ENCODE data around the gene COX4I1.

COX4I1 gene

GRCh38 chr16:85755929-85756768, 43.3 kb upstream of the COX4I1 start:
- peaks cover 25% of the 10 kb centered on the region for H3K4me1 ChIP-seq (ENCODE audit: control insufficient read depth, insufficient read depth, low read length)
- H3K27ac ChIP-seq (ENCODE audit: low read length): no peak overlapping the region
- H3K9me3 ChIP-seq (ENCODE audit: control insufficient read depth in 2 of 2, low read length in 2 of 2): no peaks in the 10 kb centered on the region
- H3K27me3 ChIP-seq (ENCODE audit: control insufficient read depth in 1 of 2, insufficient read depth in 2 of 2, low read length in 2 of 2): peaks cover 0 to 3% of the 10 kb centered on the region in 2 donors
- no peaks in the 10 kb centered on the region for H3K36me3 ChIP-seq (ENCODE audit: control insufficient read depth in 2 of 2, insufficient read depth in 2 of 2, low read length in 2 of 2)
- H3K4me3 ChIP-seq (ENCODE audit: low read length in 2 of 2): no peak overlapping the region
- no peak overlapping the region for H3K9ac ChIP-seq (ENCODE audit: low read length in 2 of 2)

GRCh38 chr16:85757341-85757822, 42.1 kb upstream of the COX4I1 start:
- no peak overlapping the region for H3K27ac ChIP-seq (ENCODE audit: low read length)
- H3K27me3 ChIP-seq (ENCODE audit: control insufficient read depth in 1 of 2, insufficient read depth in 2 of 2, low read length in 2 of 2): no peaks in the 10 kb centered on the region
- no peak overlapping the region for H3K9ac ChIP-seq (ENCODE audit: low read length in 2 of 2)
- no peaks in the 10 kb centered on the region for H3K36me3 ChIP-seq (ENCODE audit: control insufficient read depth in 2 of 2, insufficient read depth in 2 of 2, low read length in 2 of 2)
- H3K9me3 ChIP-seq (ENCODE audit: control insufficient read depth in 2 of 2, low read length in 2 of 2): no peaks in the 10 kb centered on the region
- no peak overlapping the region for H3K4me3 ChIP-seq (ENCODE audit: low read length in 2 of 2)
- H3K4me1 ChIP-seq (ENCODE audit: control insufficient read depth, insufficient read depth, low read length): peaks cover 14% of the 10 kb centered on the region

- Histone ChIP-seq H3K4me1 (ENCODE audit: control insufficient read depth, insufficient read depth, low read length) (no peaks in the 10 kb centered on the region), H3K9ac (ENCODE audit: low read length in 2 of 2) (no peak overlapping the region), H3K4me3 (ENCODE audit: low read length in 2 of 2) (no peak overlapping the region), H3K9me3 (ENCODE audit: control insufficient read depth in 2 of 2, low read length in 2 of 2) (no peaks in the 10 kb centered on the region), H3K36me3 (ENCODE audit: control insufficient read depth in 2 of 2, insufficient read depth in 2 of 2, low read length in 2 of 2) (no peaks in the 10 kb centered on the region), H3K27ac (ENCODE audit: low read length) (no peak overlapping the region), H3K27me3 (ENCODE audit: control insufficient read depth in 1 of 2, insufficient read depth in 2 of 2, low read length in 2 of 2) (no peaks in the 10 kb centered on the region)
Measured at GRCh38 chr16:85759136-85759535, 40.4 kb upstream of the COX4I1 start.

GRCh38 chr16:85759631-85760419, 39.7 kb upstream of the COX4I1 start:
- Histone ChIP-seq H3K27me3 (ENCODE audit: control insufficient read depth in 1 of 2, insufficient read depth in 2 of 2, low read length in 2 of 2) (no peaks in the 10 kb centered on the region), H3K9ac (ENCODE audit: low read length in 2 of 2) (no peak overlapping the region), H3K4me1 (ENCODE audit: control insufficient read depth, insufficient read depth, low read length) (no peaks in the 10 kb centered on the region), H3K36me3 (ENCODE audit: control insufficient read depth in 2 of 2, insufficient read depth in 2 of 2, low read length in 2 of 2) (no peaks in the 10 kb centered on the region), H3K9me3 (ENCODE audit: control insufficient read depth in 2 of 2, low read length in 2 of 2) (no peaks in the 10 kb centered on the region), H3K27ac (ENCODE audit: low read length) (no peak overlapping the region), H3K4me3 (ENCODE audit: low read length in 2 of 2) (no peak overlapping the region)

GRCh38 chr16:85761861-85762260, 37.6 kb upstream of the COX4I1 start:
- Histone ChIP-seq H3K4me1 (ENCODE audit: control insufficient read depth, insufficient read depth, low read length) (no peaks in the 10 kb centered on the region), H3K4me3 (ENCODE audit: low read length in 2 of 2) (no peak overlapping the region), H3K27me3 (ENCODE audit: control insufficient read depth in 1 of 2, insufficient read depth in 2 of 2, low read length in 2 of 2) (no peaks in the 10 kb centered on the region), H3K9me3 (ENCODE audit: control insufficient read depth in 2 of 2, low read length in 2 of 2) (no peaks in the 10 kb centered on the region), H3K9ac (ENCODE audit: low read length in 2 of 2) (no peak overlapping the region), H3K27ac (ENCODE audit: low read length) (no peak overlapping the region), H3K36me3 (ENCODE audit: control insufficient read depth in 2 of 2, insufficient read depth in 2 of 2, low read length in 2 of 2) (no peaks in the 10 kb centered on the region)

DNA sequence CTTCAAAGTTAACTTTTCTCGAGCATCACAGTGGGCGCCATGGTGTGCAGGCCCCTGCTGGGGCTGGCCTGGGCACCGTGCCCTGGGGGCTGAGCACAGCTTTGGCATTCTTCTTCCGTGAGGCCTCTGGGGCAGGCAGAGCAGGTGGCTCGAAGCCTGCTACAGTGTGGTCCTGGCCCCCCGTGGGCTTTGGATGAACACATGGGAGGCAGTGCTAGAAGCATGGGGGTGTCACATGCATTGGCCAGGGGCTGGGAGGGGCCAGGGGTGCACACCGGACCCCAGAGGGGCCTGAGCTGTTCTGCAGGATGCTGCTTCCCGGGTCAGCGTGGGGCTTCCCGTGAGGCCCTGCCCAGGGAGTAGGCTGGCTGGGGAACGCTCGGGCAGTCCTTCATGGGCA, 36.5 kb upstream of the COX4I1 start:
- H3K36me3 ChIP-seq (ENCODE audit: control insufficient read depth in 2 of 2, insufficient read depth in 2 of 2, low read length in 2 of 2): no peaks in the 10 kb centered on the region
- no peaks in the 10 kb centered on the region for H3K4me1 ChIP-seq (ENCODE audit: control insufficient read depth, insufficient read depth, low read length)
- H3K9me3 ChIP-seq (ENCODE audit: control insufficient read depth in 2 of 2, low read length in 2 of 2): no peaks in the 10 kb centered on the region
- H3K4me3 ChIP-seq (ENCODE audit: low read length in 2 of 2): no peak overlapping the region
- no peak overlapping the region for H3K9ac ChIP-seq (ENCODE audit: low read length in 2 of 2)
- H3K27me3 ChIP-seq (ENCODE audit: control insufficient read depth in 1 of 2, insufficient read depth in 2 of 2, low read length in 2 of 2): no peaks in the 10 kb centered on the region
- no peak overlapping the region for H3K27ac ChIP-seq (ENCODE audit: low read length)

DNA sequence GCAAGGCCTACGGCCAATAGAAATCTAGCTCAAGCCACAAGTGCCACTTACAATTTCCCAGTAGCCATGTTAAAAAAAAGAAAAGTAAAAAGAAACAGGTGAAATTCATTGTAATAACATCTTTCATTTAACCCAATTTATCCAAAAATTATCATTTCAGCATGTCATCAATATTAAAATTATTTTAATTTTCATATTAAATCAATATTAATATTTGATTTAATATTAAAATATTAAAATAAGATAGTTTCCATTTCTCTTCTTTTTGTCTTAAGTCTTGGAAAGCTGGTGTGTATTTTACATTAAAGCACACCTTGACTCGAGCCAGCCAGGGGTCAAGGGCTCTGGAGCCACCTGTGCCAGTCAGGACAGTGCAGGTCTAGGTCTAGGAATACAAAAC, 35.9 kb upstream of the COX4I1 start:
- no peak overlapping the region for H3K4me3 ChIP-seq (ENCODE audit: low read length in 2 of 2)
- H3K27me3 ChIP-seq (ENCODE audit: control insufficient read depth in 1 of 2, insufficient read depth in 2 of 2, low read length in 2 of 2): no peaks in the 10 kb centered on the region
- H3K27ac ChIP-seq (ENCODE audit: low read length): no peak overlapping the region
- no peak overlapping the region for H3K9ac ChIP-seq (ENCODE audit: low read length in 2 of 2)
- H3K4me1 ChIP-seq (ENCODE audit: control insufficient read depth, insufficient read depth, low read length): no peaks in the 10 kb centered on the region
- H3K36me3 ChIP-seq (ENCODE audit: control insufficient read depth in 2 of 2, insufficient read depth in 2 of 2, low read length in 2 of 2): no peaks in the 10 kb centered on the region
- H3K9me3 ChIP-seq (ENCODE audit: control insufficient read depth in 2 of 2, low read length in 2 of 2): no peaks in the 10 kb centered on the region

GRCh38 chr16:85765211-85765610, 34.3 kb upstream of the COX4I1 start:
- Histone ChIP-seq H3K27me3 (ENCODE audit: control insufficient read depth in 1 of 2, insufficient read depth in 2 of 2, low read length in 2 of 2) (no peaks in the 10 kb centered on the region), H3K27ac (ENCODE audit: low read length) (no peak overlapping the region), H3K4me1 (ENCODE audit: control insufficient read depth, insufficient read depth, low read length) (no peaks in the 10 kb centered on the region), H3K9me3 (ENCODE audit: control insufficient read depth in 2 of 2, low read length in 2 of 2) (no peaks in the 10 kb centered on the region), H3K4me3 (ENCODE audit: low read length in 2 of 2) (no peak overlapping the region), H3K9ac (ENCODE audit: low read length in 2 of 2) (no peak overlapping the region), H3K36me3 (ENCODE audit: control insufficient read depth in 2 of 2, insufficient read depth in 2 of 2, low read length in 2 of 2) (no peaks in the 10 kb centered on the region)

- Histone ChIP-seq H3K4me3 (ENCODE audit: low read length in 2 of 2) (no peak overlapping the region), H3K4me1 (ENCODE audit: control insufficient read depth, insufficient read depth, low read length) (no peaks in the 10 kb centered on the region), H3K36me3 (ENCODE audit: control insufficient read depth in 2 of 2, insufficient read depth in 2 of 2, low read length in 2 of 2) (peaks cover 0 to 4% of the 10 kb centered on the region in 2 donors), H3K9ac (ENCODE audit: low read length in 2 of 2) (no peak overlapping the region), H3K27me3 (ENCODE audit: control insufficient read depth in 1 of 2, insufficient read depth in 2 of 2, low read length in 2 of 2) (no peaks in the 10 kb centered on the region), H3K27ac (ENCODE audit: low read length) (no peak overlapping the region), H3K9me3 (ENCODE audit: control insufficient read depth in 2 of 2, low read length in 2 of 2) (no peaks in the 10 kb centered on the region)
Measured at GRCh38 chr16:85765767-85766166, 33.7 kb upstream of the COX4I1 start.

DNA sequence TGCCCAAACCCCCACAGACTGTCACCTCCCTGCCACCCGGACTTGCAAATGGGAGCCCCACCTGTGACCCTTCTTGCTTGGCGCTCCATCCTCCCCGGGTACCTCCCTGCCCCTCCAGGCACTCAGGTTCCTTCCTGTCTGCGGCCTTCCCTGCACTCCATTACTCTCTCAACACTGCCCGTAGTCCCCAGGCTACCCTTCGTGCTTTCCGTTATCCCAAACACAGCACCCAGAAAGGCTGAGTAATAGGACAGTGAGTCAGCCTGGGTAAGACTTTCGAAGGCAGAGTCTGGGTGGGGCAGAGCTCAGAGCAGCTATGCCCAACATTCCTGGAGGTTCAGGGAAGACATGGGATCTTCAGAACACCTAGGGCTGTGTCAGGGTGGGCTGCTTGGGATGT, 32.0 kb upstream of the COX4I1 start:
- Histone ChIP-seq H3K36me3 (ENCODE audit: control insufficient read depth in 2 of 2, insufficient read depth in 2 of 2, low read length in 2 of 2) (peaks cover 0 to 4% of the 10 kb centered on the region in 2 donors), H3K27me3 (ENCODE audit: control insufficient read depth in 1 of 2, insufficient read depth in 2 of 2, low read length in 2 of 2) (no peaks in the 10 kb centered on the region), H3K27ac (ENCODE audit: low read length) (no peak overlapping the region), H3K9ac (ENCODE audit: low read length in 2 of 2) (no peak overlapping the region), H3K9me3 (ENCODE audit: control insufficient read depth in 2 of 2, low read length in 2 of 2) (no peaks in the 10 kb centered on the region), H3K4me1 (ENCODE audit: control insufficient read depth, insufficient read depth, low read length) (no peaks in the 10 kb centered on the region), H3K4me3 (ENCODE audit: low read length in 2 of 2) (no peak overlapping the region)

DNA sequence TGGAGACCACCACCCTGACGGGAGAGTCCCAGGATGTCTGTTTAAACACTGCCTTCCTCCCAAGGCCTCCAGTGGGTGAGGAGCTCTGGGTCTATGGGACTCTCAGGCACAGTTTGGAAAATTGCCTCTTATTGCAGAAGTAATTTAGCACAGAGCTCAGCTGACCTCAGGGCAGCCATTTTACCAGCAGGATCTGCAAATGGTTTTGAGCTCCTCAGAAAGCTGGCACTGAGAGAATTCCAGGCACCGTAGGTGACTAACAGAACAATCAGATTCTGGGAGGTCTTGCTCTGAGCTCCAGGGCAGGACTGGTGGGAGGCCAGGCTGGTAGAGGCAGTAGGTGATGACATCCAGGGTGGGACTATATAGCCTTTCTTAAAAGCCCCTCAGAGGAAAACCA, 31.3 kb upstream of the COX4I1 start:
- Histone ChIP-seq H3K4me3 (ENCODE audit: low read length in 2 of 2) (no peak overlapping the region), H3K36me3 (ENCODE audit: control insufficient read depth in 2 of 2, insufficient read depth in 2 of 2, low read length in 2 of 2) (peaks cover 0 to 4% of the 10 kb centered on the region in 2 donors), H3K27ac (ENCODE audit: low read length) (no peak overlapping the region), H3K4me1 (ENCODE audit: control insufficient read depth, insufficient read depth, low read length) (no peaks in the 10 kb centered on the region), H3K27me3 (ENCODE audit: control insufficient read depth in 1 of 2, insufficient read depth in 2 of 2, low read length in 2 of 2) (no peaks in the 10 kb centered on the region), H3K9me3 (ENCODE audit: control insufficient read depth in 2 of 2, low read length in 2 of 2) (no peaks in the 10 kb centered on the region), H3K9ac (ENCODE audit: low read length in 2 of 2) (no peak overlapping the region)

Measured in stomach smooth muscle (tissue), 2 donors.